ENCODE results near the gene ZNF579.

ZNF579 gene

GRCh38 chr19:55559684-55560083 lies 21.0 kb downstream of the ZNF579 start:
- TF ChIP-seq YY1 (IDR thresholded peaks at IDR 0.05; ENCODE audit: insufficient read depth, insufficient read length) = no peak
- Histone ChIP-seq H3K27me3 (ENCODE audit: insufficient read depth, insufficient read length) (no peaks in the 10 kb centered on the region), H3K9ac (ENCODE audit: insufficient read length, low read depth) (no peak overlapping the region), H3K9me3 (ENCODE audit: insufficient read depth, low read length) (no peaks in the 10 kb centered on the region), H3K4me3 (ENCODE audit: insufficient read length, low read depth) (no peak overlapping the region), H3K36me3 (ENCODE audit: insufficient read depth, insufficient read length, low read length) (no peaks in the 10 kb centered on the region), H3K4me1 (ENCODE audit: insufficient read depth, insufficient read length) (no peaks in the 10 kb centered on the region)
- DNase-seq (ENCODE audit: low read depth, low spot score) = no peak

GRCh38 chr19:55554741-55555152 lies 25.9 kb downstream of the ZNF579 start:
- H3K27me3 ChIP-seq (ENCODE audit: insufficient read depth, insufficient read length) = peaks cover 21% of the 10 kb centered on the region
- no peak for DNase-seq (ENCODE audit: low read depth, low spot score)

GRCh38 chr19:55554302-55554701 lies 26.3 kb downstream of the ZNF579 start:
- H3K4me3 ChIP-seq (ENCODE audit: insufficient read length, low read depth) = no peak overlapping the region
- H3K36me3 ChIP-seq (ENCODE audit: insufficient read depth, insufficient read length, low read length) = no peaks in the 10 kb centered on the region
- peaks cover 2% of the 10 kb centered on the region for H3K4me1 ChIP-seq (ENCODE audit: insufficient read depth, insufficient read length)
- H3K27me3 ChIP-seq (ENCODE audit: insufficient read depth, insufficient read length) = peaks cover 21% of the 10 kb centered on the region
- no peak for TF ChIP-seq YY1 (IDR thresholded peaks at IDR 0.05; ENCODE audit: insufficient read depth, insufficient read length)
- no peak for TF ChIP-seq ZNF274 (IDR thresholded peaks at IDR 0.05; ENCODE audit: low read depth, low read length)
- TF ChIP-seq SUZ12 (IDR thresholded peaks at IDR 0.05; ENCODE audit: extremely low read depth, insufficient read depth, insufficient read length) = no peak
- no peak for DNase-seq (ENCODE audit: low read depth, low spot score)
- no peaks in the 10 kb centered on the region for H3K9me3 ChIP-seq (ENCODE audit: insufficient read depth, low read length)
- H3K9ac ChIP-seq (ENCODE audit: insufficient read length, low read depth) = no peak overlapping the region

More at GRCh38 chr19:55554741-55555152, 25.9 kb downstream of the ZNF579 start:
- TF ChIP-seq SUZ12 (IDR thresholded peaks at IDR 0.05; ENCODE audit: extremely low read depth, insufficient read depth, insufficient read length) (no peak), YY1 (IDR thresholded peaks at IDR 0.05; ENCODE audit: insufficient read depth, insufficient read length) (no peak), ZNF274 (IDR thresholded peaks at IDR 0.05; ENCODE audit: low read depth, low read length) (no peak)
- no peaks in the 10 kb centered on the region for H3K36me3 ChIP-seq (ENCODE audit: insufficient read depth, insufficient read length, low read length)
- H3K9me3 ChIP-seq (ENCODE audit: insufficient read depth, low read length) = no peaks in the 10 kb centered on the region
- no peak overlapping the region for H3K9ac ChIP-seq (ENCODE audit: insufficient read length, low read depth)
- H3K4me3 ChIP-seq (ENCODE audit: insufficient read length, low read depth) = no peak overlapping the region
- H3K4me1 ChIP-seq (ENCODE audit: insufficient read depth, insufficient read length) = peaks cover 2% of the 10 kb centered on the region

GRCh38 chr19:55553217-55554182 lies 27.1 kb downstream of the ZNF579 start:
- DNase-seq (ENCODE audit: low read depth, low spot score) = no peak
- Histone ChIP-seq H3K9ac (ENCODE audit: insufficient read length, low read depth) (no peak overlapping the region), H3K4me1 (ENCODE audit: insufficient read depth, insufficient read length) (peaks cover 2% of the 10 kb centered on the region), H3K27me3 (ENCODE audit: insufficient read depth, insufficient read length) (peaks cover 21% of the 10 kb centered on the region), H3K4me3 (ENCODE audit: insufficient read length, low read depth) (no peak overlapping the region), H3K36me3 (ENCODE audit: insufficient read depth, insufficient read length, low read length) (no peaks in the 10 kb centered on the region), H3K9me3 (ENCODE audit: insufficient read depth, low read length) (no peaks in the 10 kb centered on the region)
- TF ChIP-seq SUZ12 (IDR thresholded peaks at IDR 0.05; ENCODE audit: extremely low read depth, insufficient read depth, insufficient read length) (no peak), ZNF274 (IDR thresholded peaks at IDR 0.05; ENCODE audit: low read depth, low read length) (no peak), YY1 (IDR thresholded peaks at IDR 0.05; ENCODE audit: insufficient read depth, insufficient read length) (no peak)

- TF ChIP-seq YY1 (IDR thresholded peaks at IDR 0.05; ENCODE audit: insufficient read depth, insufficient read length) = no peak
- TF ChIP-seq SUZ12 (IDR thresholded peaks at IDR 0.05; ENCODE audit: extremely low read depth, insufficient read depth, insufficient read length) = no peak
- no peak for TF ChIP-seq ZNF274 (IDR thresholded peaks at IDR 0.05; ENCODE audit: low read depth, low read length)
- Histone ChIP-seq H3K9ac (ENCODE audit: insufficient read length, low read depth) (no peak overlapping the region), H3K9me3 (ENCODE audit: insufficient read depth, low read length) (no peaks in the 10 kb centered on the region), H3K27me3 (ENCODE audit: insufficient read depth, insufficient read length) (peaks cover 21% of the 10 kb centered on the region), H3K36me3 (ENCODE audit: insufficient read depth, insufficient read length, low read length) (no peaks in the 10 kb centered on the region), H3K4me1 (ENCODE audit: insufficient read depth, insufficient read length) (peaks cover 2% of the 10 kb centered on the region), H3K4me3 (ENCODE audit: insufficient read length, low read depth) (no peak overlapping the region)
- no peak for DNase-seq (ENCODE audit: low read depth, low spot score)
Measured at GRCh38 chr19:55552620-55553019, 28.0 kb downstream of the ZNF579 start.

GRCh38 chr19:55552206-55552605 lies 28.4 kb downstream of the ZNF579 start:
- Histone ChIP-seq H3K4me3 (ENCODE audit: insufficient read length, low read depth) (no peak overlapping the region), H3K36me3 (ENCODE audit: insufficient read depth, insufficient read length, low read length) (no peaks in the 10 kb centered on the region), H3K9ac (ENCODE audit: insufficient read length, low read depth) (no peak overlapping the region), H3K27me3 (ENCODE audit: insufficient read depth, insufficient read length) (peaks cover 21% of the 10 kb centered on the region), H3K4me1 (ENCODE audit: insufficient read depth, insufficient read length) (peaks cover 2% of the 10 kb centered on the region), H3K9me3 (ENCODE audit: insufficient read depth, low read length) (no peaks in the 10 kb centered on the region)
- no peak for TF ChIP-seq ZNF274 (IDR thresholded peaks at IDR 0.05; ENCODE audit: low read depth, low read length)
- no peak for TF ChIP-seq SUZ12 (IDR thresholded peaks at IDR 0.05; ENCODE audit: extremely low read depth, insufficient read depth, insufficient read length)
- TF ChIP-seq YY1 (IDR thresholded peaks at IDR 0.05; ENCODE audit: insufficient read depth, insufficient read length) = no peak
- DNase-seq (ENCODE audit: low read depth, low spot score) = no peak

- H3K27me3 ChIP-seq (ENCODE audit: insufficient read depth, insufficient read length) = peaks cover 21% of the 10 kb centered on the region
- DNase-seq (ENCODE audit: low read depth, low spot score) = no peak
- H3K9me3 ChIP-seq (ENCODE audit: insufficient read depth, low read length) = no peaks in the 10 kb centered on the region
- TF ChIP-seq SUZ12 (IDR thresholded peaks at IDR 0.05; ENCODE audit: extremely low read depth, insufficient read depth, insufficient read length) (no peak), YY1 (IDR thresholded peaks at IDR 0.05; ENCODE audit: insufficient read depth, insufficient read length) (no peak), ZNF274 (IDR thresholded peaks at IDR 0.05; ENCODE audit: low read depth, low read length) (no peak)
- peak overlapping the region; percentile 58 for H3K4me3 ChIP-seq (ENCODE audit: insufficient read length, low read depth)
- H3K9ac ChIP-seq (ENCODE audit: insufficient read length, low read depth) = peak overlapping the region; percentile 22
- H3K4me1 ChIP-seq (ENCODE audit: insufficient read depth, insufficient read length) = peaks cover 2% of the 10 kb centered on the region
- H3K36me3 ChIP-seq (ENCODE audit: insufficient read depth, insufficient read length, low read length) = no peaks in the 10 kb centered on the region
Measured at GRCh38 chr19:55550321-55550650, 30.4 kb downstream of the ZNF579 start.

Measured in NT2/D1 (cell line).